Smooth muscle cell (in vitro differentiated cells): Measurements from ENCODE around the gene PTPRT. TPM values are rescaled to one million over a fixed set of nuclear protein-coding genes. Genes with fewer than 3 reads are reported as not detected.

ENCODE experiments used
- DNase-seq: peaks from one replicate; lab custom pipeline; 2025; ENCODE audit not compliant: unreplicated experiment; lab: John Stamatoyannopoulos, UW
- H2AFZ ChIP-seq: fragments of 200-600 bp; sonication (generic); 2 replicates; pipeline ENCODE4 v1.6.0; 2016; ENCODE audit warnings: antibody characterized with exemption, low read depth, mild to moderate bottlenecking
- H3F3A ChIP-seq: fragments of 200-600 bp; sonication (generic); 2 replicates; pipeline ENCODE4 v1.6.0; 2017; ENCODE audit warnings: antibody characterized with exemption, low read depth
- H3K27ac ChIP-seq: fragments of 200-600 bp; sonication (generic); 2 replicates; pipeline ENCODE4 v1.5.1; 2016; ENCODE audit warnings: low read depth, mild to moderate bottlenecking
- H3K27me3 ChIP-seq: fragments of 200-600 bp; sonication (generic); 2 replicates; pipeline ENCODE4 v1.6.1; 2016; ENCODE audit warnings: low read depth, mild to moderate bottlenecking
- H3K36me3 ChIP-seq: fragments of 200-600 bp; sonication (generic); 2 replicates; pipeline ENCODE4 v1.5.1; 2016; ENCODE audit warnings: low read depth
- H3K4me1 ChIP-seq: fragments of 200-600 bp; sonication (generic); 2 replicates; pipeline ENCODE4 v1.5.1; 2016; ENCODE audit warnings: low read depth
- H3K4me2 ChIP-seq: fragments of 200-600 bp; sonication (generic); 2 replicates; pipeline ENCODE4 v1.6.0; 2016; ENCODE audit warnings: mild to moderate bottlenecking
- H3K4me3 ChIP-seq: fragments of 200-600 bp; sonication (generic); 2 replicates; pipeline ENCODE4 v1.5.1; 2016; ENCODE audit warnings: mild to moderate bottlenecking
- H3K79me2 ChIP-seq: fragments of 200-600 bp; sonication (generic); 2 replicates; pipeline ENCODE4 v1.6.0; 2016; ENCODE audit warnings: low read depth, mild to moderate bottlenecking
- H3K9ac ChIP-seq: fragments of 200-600 bp; sonication (generic); 2 replicates; pipeline ENCODE4 v1.6.0; 2016; ENCODE audit warnings: low read depth
- H3K9me3 ChIP-seq: fragments of 200-600 bp; sonication (generic); replicated peaks from 2 replicates; pipeline ENCODE4 v1.5.1; 2016; ENCODE audit warnings: low read depth
- H4K20me1 ChIP-seq: fragments of 200-600 bp; sonication (generic); 2 replicates; pipeline ENCODE4 v1.6.0; 2016; ENCODE audit warnings: low read depth
- WGBS: methylation state at CpG from one replicate; pipeline ENCODE4 v1.1.7; 2016; ENCODE audit warnings: low lambda C conversion rate; 5-methylcytosine and 5-hydroxymethylcytosine counted together
- polyA plus RNA-seq: library from polyadenylated mRNA; unstranded; fragments of >200 nt; fragmentation: Nextera tagmentation; extraction: Ambion mirVana; gene quantifications from 2 replicates; pipeline ENCODE4 v1.2.1, GENCODE V29; 2016
- total RNA-seq: library from RNA; depleted of rRNA; stranded (reverse); fragments of >200 nt; gene quantifications from 2 replicates; pipeline ENCODE4 v1.2.3, GENCODE V29; 2014
- TF ChIP-seq, protein P1 (sequence below): fragments of 200-600 bp; sonication (generic); IDR thresholded peaks from 2 replicates; pipeline ENCODE4 v1.5.1; 2017; ENCODE audit warnings: borderline replicate concordance, mild to moderate bottlenecking, antibody characterized with exemption; ENCODE audit not compliant: insufficient read depth, poor library complexity, severe bottlenecking

Gene PTPRT
- total and polyA plus RNA-seq, 2 experiments from 2014 or later, result 0.99 to 2.1 TPM

DNA sequence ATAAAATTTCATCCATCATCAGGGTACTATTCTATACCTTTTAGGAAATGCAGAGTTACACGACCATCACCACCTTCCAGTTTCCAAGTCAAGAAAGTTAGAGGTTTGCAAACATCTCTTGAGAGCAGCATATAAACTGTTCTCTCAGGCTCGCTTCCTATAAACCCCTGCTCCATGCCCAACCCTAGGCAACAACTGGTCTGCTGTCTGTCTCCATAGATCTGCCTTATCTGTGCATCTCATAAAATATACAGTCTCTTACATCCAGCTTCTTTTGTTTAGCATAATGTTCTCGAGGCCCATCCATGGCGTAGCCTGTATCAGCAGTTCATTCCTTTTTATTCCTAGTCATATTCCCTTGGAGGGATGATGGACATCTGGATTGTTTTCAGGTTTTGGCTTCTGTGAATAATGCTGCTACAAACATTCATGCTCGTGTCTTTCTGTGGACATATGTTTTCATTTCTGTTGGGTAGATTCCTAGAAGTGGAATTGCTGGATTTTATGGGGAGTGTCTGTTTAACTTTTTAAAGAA lies 6.1 kb downstream of the PTPRT start:
- H3K79me2 ChIP-seq, result no peaks in the 10 kb centered on the region
- no peaks in the 10 kb centered on the region for H3K4me1 ChIP-seq
- H3K4me2 ChIP-seq, result no peak overlapping the region
- peaks cover 4% of the 10 kb centered on the region for H3K27me3 ChIP-seq
- no peak for DNase-seq
- no peaks in the 10 kb centered on the region for H4K20me1 ChIP-seq
- no peak overlapping the region for H3K4me3 ChIP-seq
- H3F3A ChIP-seq, result peaks cover 8% of the 10 kb centered on the region
- 28% methylated on average over 5 of the region's 5 CpGs for WGBS
- no peaks in the 10 kb centered on the region for H3K9me3 ChIP-seq
- H2AFZ ChIP-seq, result no peak overlapping the region
- TF ChIP-seq, protein P1, sequence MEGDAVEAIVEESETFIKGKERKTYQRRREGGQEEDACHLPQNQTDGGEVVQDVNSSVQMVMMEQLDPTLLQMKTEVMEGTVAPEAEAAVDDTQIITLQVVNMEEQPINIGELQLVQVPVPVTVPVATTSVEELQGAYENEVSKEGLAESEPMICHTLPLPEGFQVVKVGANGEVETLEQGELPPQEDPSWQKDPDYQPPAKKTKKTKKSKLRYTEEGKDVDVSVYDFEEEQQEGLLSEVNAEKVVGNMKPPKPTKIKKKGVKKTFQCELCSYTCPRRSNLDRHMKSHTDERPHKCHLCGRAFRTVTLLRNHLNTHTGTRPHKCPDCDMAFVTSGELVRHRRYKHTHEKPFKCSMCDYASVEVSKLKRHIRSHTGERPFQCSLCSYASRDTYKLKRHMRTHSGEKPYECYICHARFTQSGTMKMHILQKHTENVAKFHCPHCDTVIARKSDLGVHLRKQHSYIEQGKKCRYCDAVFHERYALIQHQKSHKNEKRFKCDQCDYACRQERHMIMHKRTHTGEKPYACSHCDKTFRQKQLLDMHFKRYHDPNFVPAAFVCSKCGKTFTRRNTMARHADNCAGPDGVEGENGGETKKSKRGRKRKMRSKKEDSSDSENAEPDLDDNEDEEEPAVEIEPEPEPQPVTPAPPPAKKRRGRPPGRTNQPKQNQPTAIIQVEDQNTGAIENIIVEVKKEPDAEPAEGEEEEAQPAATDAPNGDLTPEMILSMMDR, result no peak
- H3K9ac ChIP-seq, result no peak overlapping the region
- H3K27ac ChIP-seq, result no peak overlapping the region
- H3K36me3 ChIP-seq, result no peaks in the 10 kb centered on the region

DNA sequence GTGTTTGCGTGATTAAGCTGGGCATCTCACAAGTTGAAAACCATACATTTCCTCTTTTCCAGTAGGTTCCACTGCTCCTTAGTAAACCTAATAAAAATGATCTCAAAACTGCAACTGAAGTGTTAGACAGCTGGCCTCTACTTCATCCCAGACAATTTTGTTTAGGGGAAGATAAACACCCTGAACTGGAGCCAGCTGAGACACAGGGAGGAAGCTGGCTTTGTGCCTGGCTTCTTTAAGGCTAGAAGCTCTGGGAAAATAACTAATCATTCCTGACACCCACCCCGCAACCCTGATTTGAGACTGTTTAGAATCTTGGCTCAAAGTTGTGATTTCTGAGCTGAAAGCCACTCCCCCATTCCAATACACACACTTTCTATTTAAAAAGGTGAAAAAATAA lies 11.6 kb downstream of the PTPRT start:
- Histone ChIP-seq H3K4me1 (no peaks in the 10 kb centered on the region), H4K20me1 (no peaks in the 10 kb centered on the region), H3K27me3 (no peaks in the 10 kb centered on the region), H3F3A (peaks cover 8% of the 10 kb centered on the region), H3K9me3 (no peaks in the 10 kb centered on the region), H3K4me3 (no peak overlapping the region), H3K36me3 (no peaks in the 10 kb centered on the region), H2AFZ (peak overlapping the region; percentile 19), H3K4me2 (peak overlapping the region; percentile 69), H3K9ac (no peak overlapping the region), H3K79me2 (no peaks in the 10 kb centered on the region), H3K27ac (peak overlapping the region; percentile 34)
- DNase-seq, result no peak
- TF ChIP-seq, protein P1, result no peak
- WGBS, result 22% methylated on average over 2 of the region's 2 CpGs

DNA sequence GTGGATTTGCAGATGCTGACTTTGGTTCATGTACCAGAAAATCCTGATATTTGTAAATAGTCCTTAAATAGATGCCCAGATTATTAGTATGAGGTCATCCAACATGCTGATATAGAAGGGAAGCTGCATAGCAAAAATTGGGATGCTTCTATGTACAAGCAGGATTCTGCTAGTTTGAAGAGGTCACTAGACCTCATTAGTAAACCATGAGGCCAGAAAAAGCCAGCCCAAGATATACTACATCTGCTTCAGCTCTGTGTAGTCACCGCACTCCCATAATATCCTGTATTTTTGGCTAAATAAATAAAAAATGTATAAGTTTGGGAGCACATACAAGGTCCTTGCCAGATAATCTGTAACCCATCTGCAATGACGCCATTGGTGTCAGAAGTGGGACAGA lies 13.0 kb downstream of the PTPRT start:
- H3K9me3 ChIP-seq, result no peaks in the 10 kb centered on the region
- no peak for DNase-seq
- H3K36me3 ChIP-seq, result no peaks in the 10 kb centered on the region
- H3K4me3 ChIP-seq, result no peak overlapping the region
- no peak overlapping the region for H3K9ac ChIP-seq
- H4K20me1 ChIP-seq, result no peaks in the 10 kb centered on the region
- H2AFZ ChIP-seq, result no peak overlapping the region
- no peak overlapping the region for H3K27ac ChIP-seq
- H3K79me2 ChIP-seq, result no peaks in the 10 kb centered on the region
- no peaks in the 10 kb centered on the region for H3K27me3 ChIP-seq
- no peaks in the 10 kb centered on the region for H3K4me1 ChIP-seq
- TF ChIP-seq, protein P1, result no peak
- H3F3A ChIP-seq, result peaks cover 6% of the 10 kb centered on the region
- WGBS, result 87% methylated on average over 2 of the region's 2 CpGs
- no peak overlapping the region for H3K4me2 ChIP-seq

DNA sequence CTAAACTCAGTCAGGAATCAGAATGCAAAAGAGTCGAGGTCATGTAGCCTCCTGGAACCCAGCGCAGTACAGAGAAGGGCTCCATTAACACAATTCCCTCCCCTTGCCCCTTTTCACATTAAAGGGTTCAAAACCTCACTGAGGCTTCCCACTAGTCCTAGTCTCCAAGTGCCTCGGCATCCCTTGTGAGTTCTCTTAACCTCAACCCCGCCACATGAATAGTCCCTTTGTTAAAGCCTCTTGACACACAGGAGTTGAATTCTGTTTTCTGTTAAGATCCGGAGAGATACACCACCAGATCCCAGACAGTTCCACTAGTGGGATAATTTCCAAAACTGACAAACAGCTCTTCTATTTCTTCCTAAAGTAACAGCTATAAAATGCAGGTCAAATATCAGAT lies 17.8 kb downstream of the PTPRT start:
- H3K79me2 ChIP-seq, result no peaks in the 10 kb centered on the region
- DNase-seq, result no peak
- H3K9ac ChIP-seq, result no peak overlapping the region
- H3K9me3 ChIP-seq, result no peaks in the 10 kb centered on the region
- H3K27ac ChIP-seq, result no peak overlapping the region
- WGBS, result 61% methylated on average over 5 of the region's 5 CpGs
- TF ChIP-seq, protein P1, result no peak
- no peaks in the 10 kb centered on the region for H3F3A ChIP-seq
- H3K4me3 ChIP-seq, result no peak overlapping the region
- no peaks in the 10 kb centered on the region for H3K4me1 ChIP-seq
- no peak overlapping the region for H3K4me2 ChIP-seq
- no peaks in the 10 kb centered on the region for H4K20me1 ChIP-seq
- no peaks in the 10 kb centered on the region for H3K36me3 ChIP-seq
- no peak overlapping the region for H2AFZ ChIP-seq
- no peaks in the 10 kb centered on the region for H3K27me3 ChIP-seq
